H9 (cell line): ENCODE results near the gene SYT3. TPM values are rescaled to one million over a fixed set of nuclear protein-coding genes. Genes with fewer than 3 reads are reported as not detected.
A peak's percentile ranks its signal among the peaks of the same experiment; 100 is the strongest.
"Not testable (repeated sequence)": the region's sequence is repeated elsewhere in the genome, so short reads cannot be mapped to it uniquely, and the experiment has no call there.

Experiments used
- DNase-seq: peaks from one replicate; pipeline ENCODE4 v3.0.0-alpha.2; 2017
- H2AFZ ChIP-seq: one replicate; pipeline ENCODE4 v1.6.1; 2013; ENCODE audit warnings: mild to moderate bottlenecking, low read length, control low read depth, moderate library complexity
- H2AK5ac ChIP-seq: 2 replicates; pipeline ENCODE4 v1.6.1; 2013; ENCODE audit warnings: low read length, control low read depth, mixed read lengths; ENCODE audit not compliant: insufficient read length
- H2BK120ac ChIP-seq: one replicate; pipeline ENCODE4 v1.6.1; 2013; ENCODE audit warnings: low read depth, mild to moderate bottlenecking, low read length, control low read depth, inconsistent platforms; ENCODE audit not compliant: poor library complexity, severe bottlenecking
- H2BK12ac ChIP-seq: 2 replicates; pipeline ENCODE4 v1.6.1; 2013; ENCODE audit warnings: low read length, control low read depth, mixed read lengths, low read depth; ENCODE audit not compliant: insufficient read length
- H2BK15ac ChIP-seq: 2 replicates; pipeline ENCODE4 v1.6.1; 2013; ENCODE audit warnings: low read depth, low read length, control low read depth
- H2BK20ac ChIP-seq: one replicate; pipeline ENCODE4 v1.6.1; 2013; ENCODE audit warnings: low read depth, mild to moderate bottlenecking, low read length, control low read depth, inconsistent platforms; ENCODE audit not compliant: poor library complexity, severe bottlenecking
- H2BK5ac ChIP-seq: 2 replicates; pipeline ENCODE4 v1.6.1; 2013; ENCODE audit warnings: low read length, control low read depth, mixed read lengths; ENCODE audit not compliant: insufficient read length
- H3K14ac ChIP-seq: 2 replicates; pipeline ENCODE4 v1.6.1; 2013; ENCODE audit warnings: low read length, control low read depth; ENCODE audit not compliant: insufficient read depth
- H3K18ac ChIP-seq: 2 replicates; pipeline ENCODE4 v1.6.1; 2013; ENCODE audit warnings: low read depth, mild to moderate bottlenecking, mixed read lengths, low read length, control low read depth; ENCODE audit not compliant: insufficient read length
- H3K23ac ChIP-seq: 2 replicates; pipeline ENCODE4 v1.6.1; 2013; ENCODE audit warnings: low read length, control low read depth, mixed read lengths, low read depth; ENCODE audit not compliant: insufficient read length
- H3K23me2 ChIP-seq: 2 replicates; pipeline ENCODE4 v1.6.1; 2013; ENCODE audit warnings: low read depth, mild to moderate bottlenecking, mixed read lengths, low read length, control low read depth; ENCODE audit not compliant: insufficient read length, poor library complexity, severe bottlenecking
- H3K27ac ChIP-seq: 2 replicates; pipeline ENCODE4 v1.5.1; 2013; ENCODE audit warnings: low read length, control low read depth, mixed read lengths, low read depth; ENCODE audit not compliant: insufficient read length
- H3K27me3 ChIP-seq: 2 replicates; pipeline ENCODE4 v1.6.1; 2013; ENCODE audit warnings: low read length, control low read depth, inconsistent platforms; ENCODE audit not compliant: insufficient read depth
- H3K4ac ChIP-seq: 2 replicates; pipeline ENCODE4 v1.6.1; 2013; ENCODE audit warnings: low read depth, mild to moderate bottlenecking, control low read depth, inconsistent platforms, low read length, moderate library complexity
- H3K4me1 ChIP-seq: 2 replicates; pipeline ENCODE4 v1.6.1; 2013; ENCODE audit warnings: low read length, control low read depth, inconsistent platforms; ENCODE audit not compliant: insufficient read depth
- H3K4me2 ChIP-seq: 2 replicates; pipeline ENCODE4 v1.6.1; 2013; ENCODE audit warnings: low read length, control low read depth, mixed read lengths; ENCODE audit not compliant: insufficient read length, insufficient read depth
- H3K56ac ChIP-seq: 2 replicates; pipeline ENCODE4 v1.6.1; 2013; ENCODE audit warnings: low read depth, mild to moderate bottlenecking, mixed read lengths, low read length, control low read depth; ENCODE audit not compliant: insufficient read length
- H3K79me1 ChIP-seq: 2 replicates; pipeline ENCODE4 v1.6.1; 2013; ENCODE audit warnings: low read depth, mild to moderate bottlenecking, moderate library complexity, low read length, control low read depth, inconsistent platforms; ENCODE audit not compliant: insufficient read depth, poor library complexity, severe bottlenecking
- H3K79me2 ChIP-seq: 2 replicates; pipeline ENCODE4 v1.6.1; 2013; ENCODE audit warnings: low read length, control low read depth, inconsistent platforms; ENCODE audit not compliant: insufficient read depth
- H3K9ac ChIP-seq: 2 replicates; pipeline ENCODE4 v1.6.1; 2013; ENCODE audit warnings: low read length, control low read depth, mixed read lengths; ENCODE audit not compliant: insufficient read length; ENCODE audit errors: extremely low read depth
- H3K9me3 ChIP-seq: one replicate; pipeline ENCODE4 v1.6.1; 2013; ENCODE audit warnings: low read depth, low read length, inconsistent platforms; ENCODE audit not compliant: control insufficient read depth
- H3T11ph ChIP-seq: one replicate; pipeline ENCODE4 v1.6.1; 2013; ENCODE audit warnings: mild to moderate bottlenecking, low read length, control low read depth, inconsistent platforms
- H4K20me1 ChIP-seq: one replicate; pipeline ENCODE4 v1.6.1; 2013; ENCODE audit not compliant: control insufficient read depth, insufficient read length, insufficient read depth
- H4K5ac ChIP-seq: 2 replicates; pipeline ENCODE4 v1.6.1; 2013; ENCODE audit warnings: low read depth, mild to moderate bottlenecking, mixed read lengths, low read length, control low read depth; ENCODE audit not compliant: insufficient read length
- H4K8ac ChIP-seq: replicated peaks from 2 replicates; pipeline ENCODE4 v1.6.1; 2013; ENCODE audit warnings: low read length, control low read depth, mixed read lengths, low read depth; ENCODE audit not compliant: insufficient read length
- H4K91ac ChIP-seq: 2 replicates; pipeline ENCODE4 v1.6.1; 2013; ENCODE audit warnings: low read depth, mild to moderate bottlenecking, moderate library complexity, mixed read lengths, low read length, control low read depth; ENCODE audit not compliant: insufficient read length
- H3K27ac Mint-ChIP-seq, 3 experiments: 2 replicates in 2 of 3; 3 replicates in 1 of 3; pipeline ENCODE4 v1.8.0; 2020 to 2021; ENCODE audit warnings: mixed read lengths in 3 of 3, mild to moderate bottlenecking in 1 of 3, moderate library complexity in 1 of 3
- H3K27me3 Mint-ChIP-seq: 2 replicates; pipeline ENCODE4 v1.8.0; 2021; ENCODE audit warnings: low read depth, mild to moderate bottlenecking, moderate library complexity, mixed read lengths
- H3K36me3 Mint-ChIP-seq, 3 experiments: 2 replicates in 2 of 3; 3 replicates in 1 of 3; pipeline ENCODE4 v1.8.0; 2020 to 2021; ENCODE audit warnings: low read depth in 3 of 3, mixed read lengths in 3 of 3; ENCODE audit not compliant: insufficient read depth in 1 of 3
- H3K4me1 Mint-ChIP-seq, 2 experiments: 2 replicates each; pipeline ENCODE4 v1.8.0; 2020; ENCODE audit warnings: mixed read lengths in 2 of 2
- H3K4me3 Mint-ChIP-seq, 2 experiments: 2 replicates in 1 of 2; 3 replicates in 1 of 2; pipeline ENCODE4 v1.8.0; 2020 to 2021; ENCODE audit warnings: mild to moderate bottlenecking in 2 of 2, mixed read lengths in 2 of 2, moderate library complexity in 1 of 2
- H3K9me3 Mint-ChIP-seq, 2 experiments: 2 replicates in 1 of 2; 3 replicates in 1 of 2; pipeline ENCODE4 v1.8.0; 2020; ENCODE audit warnings: mild to moderate bottlenecking in 2 of 2, mixed read lengths in 2 of 2, moderate library complexity in 1 of 2
- CTCF ChIP-seq: fragments of 200-600 bp; sonication (generic); conservative IDR thresholded peaks from 3 replicates; pipeline ENCODE4 v1.8.0; 2021; ENCODE audit warnings: antibody characterized with exemption, mild to moderate bottlenecking
- WGBS: extraction: QIAGEN DNeasy Blood & Tissue Kit; methylation state at CpG from one replicate; pipeline ENCODE4 v1.1.7; 2013; ENCODE audit warnings: missing lambda C conversion rate, low lambda C conversion rate, mixed read lengths; ENCODE audit not compliant: insufficient read length; ENCODE audit errors: extremely low coverage; 5-methylcytosine and 5-hydroxymethylcytosine counted together
- total RNA-seq: library from RNA; stranded (reverse); gene quantifications from 2 replicates; pipeline ENCODE4 v1.2.1, GENCODE V29; 2021

SYT3 gene
- total RNA-seq, 1 experiment from 2014 or later, result 3.1 TPM

DNA sequence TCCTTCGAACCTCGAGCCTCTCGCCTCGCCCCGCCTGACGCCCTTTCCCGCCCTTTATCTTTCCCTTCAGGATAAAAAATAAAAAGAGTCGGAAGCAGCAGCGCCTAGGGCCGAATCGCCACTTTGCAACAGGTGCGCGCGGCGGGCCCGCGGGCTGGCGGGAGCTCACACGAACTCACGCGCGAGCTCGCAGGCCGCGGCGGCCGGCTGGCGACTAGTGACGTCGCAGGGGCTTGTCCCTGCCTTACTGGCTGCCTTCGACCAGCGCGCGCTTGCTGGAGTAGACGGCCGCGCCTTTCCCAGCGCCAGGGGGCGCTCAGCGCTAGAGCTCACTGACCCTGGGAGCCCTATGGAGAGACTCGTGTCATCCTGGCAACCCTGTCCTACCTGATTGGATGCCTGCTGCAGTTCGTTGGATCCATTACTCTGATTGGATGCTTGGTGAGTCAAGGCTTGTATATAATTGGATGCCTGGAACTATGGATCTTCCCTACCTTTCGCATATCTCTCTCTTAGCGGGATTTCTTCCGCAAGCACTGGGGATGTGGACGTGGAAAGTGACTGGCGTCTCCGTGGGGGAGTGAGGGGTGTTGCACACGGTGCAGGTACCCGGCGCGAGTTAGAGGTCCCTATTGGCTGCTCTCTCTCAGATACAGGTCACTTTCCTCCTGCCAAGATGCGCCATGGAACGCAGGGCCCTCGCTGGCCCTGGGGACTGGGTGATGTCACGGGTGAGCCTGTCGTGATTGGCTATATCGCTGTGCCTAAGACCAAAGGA, 33.4 kb downstream of the SYT3 start:
- peaks cover 0 to 13% of the 10 kb centered on the region in 2 experiments; a peak in 2 of 4 replicates for H3K4me1 Mint-ChIP-seq
- not testable (repeated sequence) for H4K5ac ChIP-seq, H3K4ac ChIP-seq, H3K79me1 ChIP-seq, H3K27ac ChIP-seq, H3T11ph ChIP-seq, H3K23ac ChIP-seq, H2BK15ac ChIP-seq, H4K20me1 ChIP-seq, H3K56ac ChIP-seq, H4K8ac ChIP-seq, H3K27me3 ChIP-seq, H4K91ac ChIP-seq, H3K27ac Mint-ChIP-seq, H3K14ac ChIP-seq, H3K79me2 ChIP-seq, H2BK20ac ChIP-seq, H3K9me3 ChIP-seq, H3K18ac ChIP-seq, H3K23me2 ChIP-seq, H3K9ac ChIP-seq, H2BK5ac ChIP-seq, H3K4me2 ChIP-seq, H3K4me1 ChIP-seq, H2AK5ac ChIP-seq, H2AFZ ChIP-seq, H2BK12ac ChIP-seq, H2BK120ac ChIP-seq
- H3K27me3 Mint-ChIP-seq, result peaks cover 70% of the 10 kb centered on the region
- TF ChIP-seq CTCF, result peak; percentile 60
- peaks cover 10 to 18% (median 14%) of the 10 kb centered on the region in 3 experiments for H3K36me3 Mint-ChIP-seq
- no CpG with 5 or more reads among the region's 58 CpGs for WGBS
- peaks cover 34% of the 10 kb centered on the region in 2 experiments for H3K9me3 Mint-ChIP-seq
- peak overlapping the region; percentile 51 to 63 for H3K4me3 Mint-ChIP-seq
- DNase-seq, result peak; percentile 62

GRCh38 chr19:50604264-50605073, 35.2 kb downstream of the SYT3 start:
- H3K27ac Mint-ChIP-seq, H3K23me2 ChIP-seq, H4K5ac ChIP-seq: not testable (repeated sequence)

More at GRCh38 chr19:50604264-50605073, 35.2 kb downstream of the SYT3 start:
- H2BK12ac ChIP-seq, H3K14ac ChIP-seq, H3K27ac ChIP-seq, H3T11ph ChIP-seq, H4K8ac ChIP-seq, H3K27me3 ChIP-seq, H3K56ac ChIP-seq, H2AFZ ChIP-seq, H3K23ac ChIP-seq, H4K20me1 ChIP-seq, H4K91ac ChIP-seq, H2AK5ac ChIP-seq, H3K79me2 ChIP-seq, H2BK120ac ChIP-seq, H2BK15ac ChIP-seq, H3K79me1 ChIP-seq, H3K4ac ChIP-seq, H3K9ac ChIP-seq, H3K18ac ChIP-seq, H3K4me3 Mint-ChIP-seq, H3K4me1 ChIP-seq, H2BK5ac ChIP-seq, H3K4me2 ChIP-seq, H3K9me3 ChIP-seq, DNase-seq, H2BK20ac ChIP-seq: not testable (repeated sequence)
- H3K4me1 Mint-ChIP-seq, result peaks cover 0 to 13% of the 10 kb centered on the region in 2 experiments; a peak in 2 of 4 replicates
- H3K27me3 Mint-ChIP-seq, result peaks cover 63% of the 10 kb centered on the region
- H3K9me3 Mint-ChIP-seq, result peaks cover 34% of the 10 kb centered on the region in 2 experiments
- peaks cover 10 to 18% (median 14%) of the 10 kb centered on the region in 3 experiments for H3K36me3 Mint-ChIP-seq
- no CpG with 5 or more reads among the region's 56 CpGs for WGBS
